Measurements from ENCODE around the gene RRM2.

DNA sequence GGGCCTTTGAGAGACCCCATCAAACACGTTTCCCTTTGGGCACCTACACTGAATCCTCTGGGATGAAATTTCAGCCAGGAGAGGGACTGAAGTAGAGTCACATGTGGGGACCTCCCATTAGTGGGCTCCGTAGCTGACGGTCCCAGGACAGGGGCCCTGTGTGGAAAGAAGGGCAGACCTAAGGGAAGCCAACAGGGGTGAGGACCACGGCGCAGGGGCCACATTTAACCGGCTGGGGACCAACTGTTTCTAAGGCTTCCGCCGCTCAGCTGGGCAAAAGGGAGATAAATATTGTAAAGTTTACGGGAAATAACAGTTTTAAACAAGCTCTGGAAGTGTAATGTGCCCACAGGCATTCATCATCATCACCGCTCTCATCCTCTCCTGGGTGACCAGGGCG is 42.7 kb downstream of the RRM2 start:
- no peak for TF ChIP-seq CTCF (tag by site-specific recombination; IDR thresholded peaks at IDR 0.05)
- no peak for TF ChIP-seq ZNF184 (tag by site-specific recombination; IDR thresholded peaks at IDR 0.05)
- TF ChIP-seq ZNF174 (tag by site-specific recombination; IDR thresholded peaks at IDR 0.05): no peak
- TF ChIP-seq, protein P1, sequence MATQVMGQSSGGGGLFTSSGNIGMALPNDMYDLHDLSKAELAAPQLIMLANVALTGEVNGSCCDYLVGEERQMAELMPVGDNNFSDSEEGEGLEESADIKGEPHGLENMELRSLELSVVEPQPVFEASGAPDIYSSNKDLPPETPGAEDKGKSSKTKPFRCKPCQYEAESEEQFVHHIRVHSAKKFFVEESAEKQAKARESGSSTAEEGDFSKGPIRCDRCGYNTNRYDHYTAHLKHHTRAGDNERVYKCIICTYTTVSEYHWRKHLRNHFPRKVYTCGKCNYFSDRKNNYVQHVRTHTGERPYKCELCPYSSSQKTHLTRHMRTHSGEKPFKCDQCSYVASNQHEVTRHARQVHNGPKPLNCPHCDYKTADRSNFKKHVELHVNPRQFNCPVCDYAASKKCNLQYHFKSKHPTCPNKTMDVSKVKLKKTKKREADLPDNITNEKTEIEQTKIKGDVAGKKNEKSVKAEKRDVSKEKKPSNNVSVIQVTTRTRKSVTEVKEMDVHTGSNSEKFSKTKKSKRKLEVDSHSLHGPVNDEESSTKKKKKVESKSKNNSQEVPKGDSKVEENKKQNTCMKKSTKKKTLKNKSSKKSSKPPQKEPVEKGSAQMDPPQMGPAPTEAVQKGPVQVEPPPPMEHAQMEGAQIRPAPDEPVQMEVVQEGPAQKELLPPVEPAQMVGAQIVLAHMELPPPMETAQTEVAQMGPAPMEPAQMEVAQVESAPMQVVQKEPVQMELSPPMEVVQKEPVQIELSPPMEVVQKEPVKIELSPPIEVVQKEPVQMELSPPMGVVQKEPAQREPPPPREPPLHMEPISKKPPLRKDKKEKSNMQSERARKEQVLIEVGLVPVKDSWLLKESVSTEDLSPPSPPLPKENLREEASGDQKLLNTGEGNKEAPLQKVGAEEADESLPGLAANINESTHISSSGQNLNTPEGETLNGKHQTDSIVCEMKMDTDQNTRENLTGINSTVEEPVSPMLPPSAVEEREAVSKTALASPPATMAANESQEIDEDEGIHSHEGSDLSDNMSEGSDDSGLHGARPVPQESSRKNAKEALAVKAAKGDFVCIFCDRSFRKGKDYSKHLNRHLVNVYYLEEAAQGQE (tag by site-specific recombination; IDR thresholded peaks at IDR 0.05): no peak
- TF ChIP-seq ZNF777 (tag by site-specific recombination; IDR thresholded peaks at IDR 0.05; ENCODE audit: borderline replicate concordance): no peak
- TF ChIP-seq ZNF138 (tag by site-specific recombination; IDR thresholded peaks at IDR 0.05; ENCODE audit: borderline replicate concordance): no peak

Measured in HEK293 (cell line).